Stimulated activated CD4-positive, alpha-beta T cell treated with anti-CD3 and anti-CD28 coated beads, Interleukin-15, amount 100 ng/mL, for 1 hour (primary cell): ENCODE measurements around the gene BRD4.
"Not testable (repeated sequence)": the region's sequence is repeated elsewhere in the genome, so short reads cannot be mapped to it uniquely, and the experiment has no call there.

Source experiments
- DNase-seq, 2 donors: peaks; one replicate each; pipeline ENCODE4 v3.0.0-alpha.2; 2020; ENCODE audit warnings: low read depth in 1 of 2, low spot score in 1 of 2

BRD4 gene

DNA sequence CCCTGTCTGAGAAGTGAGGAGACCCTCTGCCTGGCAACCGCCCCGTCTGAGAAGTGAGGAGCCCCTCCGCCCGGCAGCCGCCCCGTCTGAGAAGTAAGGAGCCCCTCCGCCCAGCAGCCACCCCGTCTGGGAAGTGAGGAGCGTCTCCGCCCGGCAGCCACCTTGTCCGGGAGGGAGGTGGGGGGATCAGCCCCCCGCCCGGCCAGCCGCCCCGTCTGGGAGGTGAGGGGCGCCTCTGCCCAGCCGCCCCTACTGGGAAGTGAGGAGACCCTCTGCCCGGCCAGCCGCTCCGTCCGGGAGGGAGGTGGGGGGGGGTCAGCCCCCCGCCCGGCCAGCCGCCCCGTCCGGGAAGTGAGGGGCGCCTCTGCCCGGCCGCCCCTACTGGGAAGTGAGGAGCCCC is 30.7 kb upstream of the BRD4 start:
- DNase-seq, result not testable (repeated sequence)

DNA sequence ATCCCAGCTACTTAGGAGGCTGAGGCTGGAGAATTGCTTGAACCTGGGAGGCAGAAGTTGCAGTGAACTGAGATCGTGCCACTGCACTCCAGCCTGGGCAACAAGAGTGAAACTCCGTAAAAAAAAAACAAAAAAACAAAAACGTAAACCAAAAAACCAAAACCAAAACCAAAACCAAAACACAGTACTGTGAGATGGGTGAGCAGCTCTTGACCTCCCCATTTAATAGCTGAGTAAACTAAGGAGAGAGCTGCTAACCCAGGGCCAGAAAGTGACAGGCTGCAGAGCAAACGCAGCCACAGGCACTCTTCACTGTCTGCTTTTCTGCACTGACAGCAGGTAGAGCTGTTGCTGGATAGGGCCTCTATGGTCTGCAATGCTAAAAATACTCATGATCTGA is 27.7 kb upstream of the BRD4 start:
- not testable (repeated sequence) for DNase-seq

DNA sequence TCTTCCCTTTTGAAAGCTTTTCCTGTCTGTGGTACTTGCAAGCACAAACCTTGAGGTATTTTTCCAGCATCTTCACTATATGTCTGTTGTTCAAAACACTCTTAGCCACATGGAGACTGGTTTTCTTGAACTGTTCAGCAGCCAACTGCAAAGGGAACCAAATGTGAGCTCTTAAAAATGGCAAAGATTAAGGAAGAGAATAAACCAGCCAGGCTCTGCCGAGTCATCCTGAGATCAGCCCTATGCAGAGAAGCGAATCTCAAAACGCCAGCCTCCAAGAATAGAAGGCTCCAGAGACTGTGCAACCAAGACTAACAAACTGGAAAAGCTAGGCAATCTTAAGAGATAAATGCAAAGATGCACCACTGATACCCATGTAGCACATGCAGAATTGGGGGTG is 26.6 kb upstream of the BRD4 start:
- DNase-seq, result no peak

DNA sequence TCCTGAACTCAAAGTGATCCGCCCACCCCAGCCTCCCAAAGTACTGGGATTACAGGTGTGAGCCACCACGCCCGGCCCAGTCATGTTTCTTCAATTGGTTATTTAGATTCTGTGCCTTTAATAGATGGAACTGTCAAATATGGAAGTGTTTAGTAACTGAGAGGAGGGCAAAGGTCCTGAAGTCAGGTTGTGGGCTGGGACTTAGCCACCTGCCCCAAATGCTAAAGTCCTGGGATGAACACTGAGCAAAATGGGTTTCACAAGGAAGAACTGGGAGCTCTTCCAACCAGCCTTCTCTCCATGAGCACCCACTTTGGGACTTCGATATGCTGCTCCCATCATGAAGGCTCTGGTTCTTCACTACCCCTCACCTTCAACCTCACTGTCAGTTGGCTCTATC is 25.6 kb upstream of the BRD4 start:
- no peak for DNase-seq

DNA sequence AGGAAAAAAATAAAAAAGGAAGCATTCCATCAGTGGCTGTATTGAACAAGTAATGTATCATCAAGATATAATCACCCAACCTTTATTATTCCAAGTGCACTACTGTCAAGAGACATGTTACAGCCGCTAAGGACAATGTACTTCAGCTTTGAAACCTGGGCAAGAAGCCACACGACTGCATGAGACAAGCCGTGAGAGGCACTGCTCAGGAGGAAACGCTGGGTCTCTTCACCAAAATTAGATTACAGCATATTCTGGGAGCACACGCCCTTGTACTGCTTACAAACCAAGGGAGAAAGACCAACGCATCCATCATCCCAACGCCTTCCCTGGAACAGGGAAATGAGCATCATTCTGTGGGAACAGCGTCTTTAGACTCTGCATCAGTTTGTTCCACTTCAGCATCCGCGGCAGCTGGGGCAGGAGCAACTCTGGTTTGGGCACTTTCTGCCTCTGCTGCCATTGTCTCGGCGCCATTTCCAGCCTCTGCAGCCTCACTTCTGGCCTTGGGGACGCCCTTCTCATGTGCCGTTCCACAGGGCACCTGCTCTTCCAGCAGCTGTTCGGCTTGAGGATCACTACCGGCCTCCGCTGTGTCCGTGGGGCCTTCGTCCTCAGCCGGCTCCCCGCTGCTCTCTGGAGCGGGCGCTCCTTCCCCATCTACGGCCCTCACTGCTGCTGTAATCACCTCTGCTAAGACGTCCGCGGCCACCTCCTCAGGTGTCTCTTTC is 22.4 kb upstream of the BRD4 start:
- no peak for DNase-seq

DNA sequence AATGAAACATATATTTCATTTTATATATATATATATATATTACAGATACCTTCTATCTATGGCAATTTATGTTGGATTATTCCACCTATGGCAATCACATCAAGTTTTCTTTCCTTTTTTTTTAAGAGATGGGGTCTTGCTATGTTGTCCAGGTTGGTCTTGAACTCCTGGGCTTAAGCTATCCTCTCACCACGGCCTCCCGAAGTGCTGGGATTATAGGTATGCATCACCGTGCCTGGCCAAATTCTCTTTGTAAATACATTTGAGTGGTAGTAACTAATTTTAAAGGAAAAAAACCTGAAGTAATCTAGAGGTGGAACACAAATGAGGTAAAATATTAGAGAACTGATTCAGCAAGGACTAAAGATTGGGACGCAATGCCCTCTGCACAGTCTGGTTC is 21.6 kb upstream of the BRD4 start:
- DNase-seq, result no peak

DNA sequence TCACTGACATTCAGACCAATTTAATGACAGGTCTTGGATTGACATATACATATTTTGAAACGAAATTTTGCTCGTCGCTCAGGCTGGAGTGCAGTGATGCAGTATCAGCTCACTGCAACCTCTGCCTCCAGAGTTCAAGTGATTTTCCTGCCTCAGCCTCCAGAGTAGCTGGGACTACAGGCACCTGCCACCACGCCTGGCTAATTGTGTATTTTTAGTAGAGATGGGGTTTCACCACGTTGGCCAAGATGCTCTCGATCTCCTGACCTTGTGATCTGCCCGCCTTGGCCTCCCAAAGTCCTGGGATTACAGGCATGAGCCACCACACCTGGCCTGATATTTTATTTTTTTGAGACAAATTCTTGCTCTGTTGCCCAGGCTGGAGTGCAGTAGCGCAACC is 20.2 kb upstream of the BRD4 start:
- not testable (repeated sequence) for DNase-seq

DNA sequence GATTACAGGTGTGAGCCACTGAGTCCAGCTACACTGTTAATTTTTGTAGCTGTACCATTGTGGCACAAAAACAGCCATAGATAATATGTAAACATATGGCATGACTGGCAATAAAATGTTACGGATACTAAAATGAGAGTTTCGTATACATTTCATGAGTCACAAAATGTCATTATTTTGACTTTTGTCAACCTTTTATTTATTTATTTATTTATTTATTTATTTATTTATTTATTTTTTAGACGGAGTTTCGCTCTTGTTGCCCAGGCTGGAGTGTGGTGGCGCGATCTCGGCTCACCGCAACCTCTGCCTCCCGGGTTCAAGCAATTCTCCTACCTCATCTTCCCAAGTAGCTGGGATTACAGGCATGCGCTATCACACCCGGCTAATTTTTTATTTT is 9.0 kb upstream of the BRD4 start:
- DNase-seq, result not testable (repeated sequence)

DNA sequence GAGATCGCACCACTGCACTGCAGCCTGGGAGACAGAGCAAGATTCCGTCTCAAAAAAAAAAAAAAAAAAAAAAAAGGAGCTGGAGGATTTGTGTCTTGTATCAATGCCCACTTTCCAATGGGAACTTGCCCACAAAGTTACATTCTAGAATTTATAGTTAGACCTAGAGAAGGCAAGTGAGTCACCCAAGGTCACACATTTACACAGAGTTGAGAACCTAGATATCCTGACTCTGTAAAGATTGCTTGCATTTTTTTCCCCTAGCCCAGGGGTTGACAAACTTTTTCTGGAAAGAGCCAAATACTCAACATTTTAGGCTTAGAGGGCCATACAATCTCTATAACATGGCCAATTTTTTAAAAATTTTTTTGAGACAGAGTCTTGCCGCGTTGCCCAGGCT is 7.7 kb upstream of the BRD4 start:
- DNase-seq, result no peak

DNA sequence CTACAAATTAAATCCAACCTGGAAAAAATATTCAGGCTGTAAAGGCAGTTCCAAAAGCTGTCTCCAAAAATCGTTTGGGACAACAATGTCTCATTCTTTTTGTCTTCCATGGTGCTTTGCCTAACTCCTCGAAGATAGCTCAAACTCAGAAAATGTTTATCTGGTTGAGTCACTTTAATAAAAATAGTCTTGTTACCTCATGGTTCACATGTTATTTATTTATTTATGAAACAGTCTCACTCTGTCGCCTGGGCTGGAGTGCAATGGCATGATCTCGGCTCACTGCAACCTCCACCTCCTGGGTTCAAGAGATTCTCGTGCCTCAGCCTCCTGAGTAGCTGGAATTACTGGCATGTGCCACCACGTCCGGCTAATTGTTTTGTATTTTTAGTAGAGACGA is 4.9 kb upstream of the BRD4 start:
- no peak for DNase-seq

DNA sequence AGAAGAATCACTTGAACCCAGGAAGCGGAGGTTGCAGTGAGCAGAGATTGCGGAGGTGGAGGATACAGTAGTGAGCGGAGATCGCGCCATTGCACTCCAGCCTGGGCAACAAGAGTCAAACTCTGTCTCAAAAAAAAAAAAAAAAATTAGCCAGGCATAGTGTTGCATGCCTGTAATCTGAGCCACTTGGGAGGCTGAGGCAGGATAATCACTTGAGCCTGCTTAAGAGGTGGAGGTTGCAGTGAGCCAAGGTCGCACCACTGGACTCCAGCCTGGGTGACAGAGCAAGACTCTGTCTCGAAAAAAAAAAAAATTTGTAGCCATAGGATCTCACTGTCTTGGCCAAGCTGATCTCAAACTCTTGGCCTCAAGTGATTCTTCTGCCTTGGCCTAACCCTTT is 3.7 kb upstream of the BRD4 start:
- not testable (repeated sequence) for DNase-seq

DNA sequence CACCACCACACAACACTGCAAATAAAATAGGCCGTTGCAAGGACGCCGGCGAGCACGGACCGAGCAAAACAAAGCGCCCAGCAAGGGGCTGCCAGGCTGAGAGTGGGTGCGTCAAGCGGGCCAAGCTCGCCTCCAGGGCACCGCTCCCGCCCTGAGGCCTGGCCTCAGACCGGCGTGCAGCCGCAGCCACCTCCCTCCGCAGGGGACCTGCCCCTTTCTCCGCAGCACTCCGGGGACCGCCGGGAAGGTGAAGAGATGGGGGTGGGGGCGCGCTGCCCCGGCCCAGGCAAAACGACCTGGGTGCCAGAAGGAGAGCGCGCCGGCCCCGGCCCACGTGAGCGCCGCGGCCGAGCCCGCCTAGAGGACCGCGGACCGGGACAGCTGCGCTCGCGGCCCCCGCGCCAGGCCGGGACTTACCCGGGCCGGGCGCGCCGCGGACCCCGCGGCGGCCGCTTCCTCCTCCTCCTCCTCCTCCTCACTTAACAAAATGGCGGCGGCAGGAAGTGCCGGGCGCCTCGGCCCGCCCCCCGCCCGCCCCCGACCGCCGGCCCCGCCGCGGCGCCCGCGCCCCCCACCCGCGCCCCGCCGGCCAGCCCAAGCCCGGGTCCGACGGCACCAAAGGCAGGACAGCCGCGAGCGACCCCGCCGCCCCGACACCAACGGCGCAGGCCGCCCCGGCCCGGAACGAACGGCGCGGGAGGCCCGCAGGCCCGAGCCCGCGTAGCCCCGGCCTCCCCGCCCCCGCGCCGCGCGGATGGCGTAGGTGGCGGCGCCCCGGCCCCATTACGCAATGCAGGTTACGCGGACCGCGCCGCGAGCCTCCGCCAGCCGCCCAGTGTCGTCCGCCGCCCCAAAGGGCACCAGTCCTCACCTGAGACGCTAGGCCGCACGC is 674 bp downstream of the BRD4 start:
- DNase-seq, result peak; percentile 34 to 55

DNA sequence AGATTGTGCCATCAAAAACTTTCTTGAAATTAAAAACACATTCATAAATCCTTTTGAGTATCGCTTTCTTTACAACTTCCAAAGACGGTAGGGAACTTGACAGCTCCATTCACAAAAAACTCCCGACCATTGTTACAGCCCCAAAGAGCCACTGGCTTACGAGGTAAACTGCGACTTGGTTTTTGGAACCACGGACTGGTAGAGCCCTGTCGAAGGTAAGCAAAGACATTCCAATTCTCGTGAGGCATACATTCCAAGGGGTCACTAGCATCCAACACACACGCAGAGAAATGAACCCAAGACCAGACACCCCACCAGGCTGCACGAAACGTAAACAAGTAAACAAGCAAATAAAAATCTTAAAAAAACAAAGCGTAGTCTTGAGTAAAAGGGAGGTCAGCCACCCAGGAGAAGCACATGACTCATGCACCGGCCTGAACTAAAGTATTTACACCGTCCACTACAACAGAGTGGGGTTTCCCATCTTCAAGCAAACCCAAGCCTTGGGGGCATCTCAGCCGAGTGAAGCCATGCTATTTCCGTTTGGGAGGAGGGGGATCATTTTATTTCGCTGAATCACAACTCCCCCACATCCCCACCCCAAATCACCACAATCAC is 1.4 kb downstream of the BRD4 start:
- no peak for DNase-seq

DNA sequence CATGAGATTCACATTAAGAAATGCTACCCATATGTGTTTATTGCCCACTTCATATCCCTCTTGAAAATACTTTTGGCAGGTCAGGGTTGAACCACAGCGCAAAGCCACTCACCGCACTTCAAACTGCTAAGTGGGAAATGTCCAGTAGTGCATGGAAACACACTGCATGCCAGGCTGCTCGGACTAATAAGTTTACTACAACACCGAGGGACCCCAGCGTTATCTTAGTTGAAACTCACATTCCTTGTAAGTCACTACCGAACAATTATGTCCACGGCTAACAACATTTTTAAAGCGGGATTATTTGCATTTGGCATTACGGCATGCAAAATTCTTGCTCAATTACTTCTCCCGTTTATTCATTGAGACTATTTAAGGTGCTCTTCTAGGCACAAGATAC is 4.0 kb downstream of the BRD4 start:
- no peak for DNase-seq

DNA sequence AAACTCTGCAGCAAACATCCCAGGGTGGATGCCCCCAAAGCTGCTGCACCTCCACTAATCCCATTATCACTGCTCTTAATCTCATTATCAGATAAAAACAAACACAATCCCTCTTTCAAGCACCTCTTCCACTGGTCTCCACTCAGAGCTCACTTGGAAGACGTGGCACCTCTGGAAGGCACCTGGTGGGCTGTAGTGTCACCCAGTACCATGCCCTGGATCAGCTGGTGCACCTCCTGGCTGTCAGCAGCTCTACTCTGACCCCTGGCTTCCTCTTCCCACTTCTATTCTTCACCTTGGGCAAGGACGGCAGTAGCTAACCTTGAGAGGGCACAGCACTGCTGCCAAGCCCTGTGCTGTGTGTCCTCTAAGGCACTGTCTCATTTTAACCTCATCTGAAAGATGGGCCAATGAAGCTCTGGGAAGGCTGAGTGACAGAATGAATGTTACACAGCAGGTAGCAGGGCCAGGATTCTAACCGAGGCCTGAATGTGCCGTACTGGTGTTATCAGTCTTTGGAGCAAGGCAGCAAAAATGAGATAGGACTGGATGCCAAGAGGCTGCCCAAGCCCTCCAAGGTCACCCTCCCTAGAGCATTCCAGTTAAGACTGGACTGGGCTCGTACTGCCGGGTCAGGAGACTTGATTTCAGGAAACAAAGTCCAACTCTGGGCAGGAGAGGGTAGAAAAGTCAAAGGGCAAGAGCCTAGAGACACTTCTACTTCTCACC is 7.4 kb downstream of the BRD4 start:
- DNase-seq, result no peak

DNA sequence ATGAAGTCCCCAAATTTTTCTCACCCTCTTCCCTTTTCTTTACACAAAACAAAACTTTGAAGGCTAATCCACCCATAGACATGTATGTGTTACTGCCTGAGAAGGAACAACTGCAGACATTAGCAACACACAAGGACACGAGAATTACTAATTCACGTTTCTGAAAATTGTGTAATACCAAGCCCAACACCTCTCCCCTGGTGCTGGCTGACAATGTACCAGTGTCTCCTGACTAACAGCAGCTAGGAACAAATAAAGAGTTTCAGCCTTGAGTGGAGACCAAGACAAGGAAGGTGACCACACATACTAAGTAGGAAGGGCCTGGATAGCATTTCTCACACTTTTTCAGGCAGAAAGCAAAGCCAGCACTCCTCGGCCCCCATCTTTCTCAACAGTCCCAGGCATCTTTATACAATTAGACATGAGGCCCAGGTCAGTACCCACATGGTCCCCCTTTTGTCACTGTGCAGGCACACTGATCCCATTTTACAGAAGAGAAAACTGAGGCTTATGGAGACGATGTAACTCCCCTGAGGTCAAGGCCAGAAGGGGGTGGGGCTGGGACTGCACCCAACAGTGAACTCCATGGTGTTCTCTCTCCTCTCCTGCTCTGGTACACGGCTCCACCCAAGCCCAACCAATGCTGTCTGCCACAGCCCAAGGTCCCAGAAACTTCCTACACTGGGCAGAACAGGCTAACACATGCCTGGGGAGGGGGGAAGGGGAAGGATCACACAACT is 8.7 kb downstream of the BRD4 start:
- DNase-seq, result no peak

DNA sequence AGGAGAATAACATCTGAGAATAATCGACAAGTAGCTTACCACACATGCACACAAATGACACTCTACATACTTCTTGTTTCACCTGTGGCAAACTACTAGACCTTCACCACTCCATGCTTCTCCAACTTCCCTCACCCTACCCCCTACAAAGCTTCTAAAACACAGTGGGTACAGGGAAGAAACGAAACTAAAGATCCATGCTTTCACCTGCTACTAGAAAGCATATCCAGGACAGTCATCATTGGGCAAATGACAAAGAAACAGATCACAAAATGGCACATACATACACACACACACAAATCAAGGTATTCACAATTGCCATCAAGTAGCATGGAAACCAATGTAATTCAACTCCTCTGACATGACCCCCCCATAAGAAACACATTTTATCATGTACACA is 10.6 kb downstream of the BRD4 start:
- no peak for DNase-seq

DNA sequence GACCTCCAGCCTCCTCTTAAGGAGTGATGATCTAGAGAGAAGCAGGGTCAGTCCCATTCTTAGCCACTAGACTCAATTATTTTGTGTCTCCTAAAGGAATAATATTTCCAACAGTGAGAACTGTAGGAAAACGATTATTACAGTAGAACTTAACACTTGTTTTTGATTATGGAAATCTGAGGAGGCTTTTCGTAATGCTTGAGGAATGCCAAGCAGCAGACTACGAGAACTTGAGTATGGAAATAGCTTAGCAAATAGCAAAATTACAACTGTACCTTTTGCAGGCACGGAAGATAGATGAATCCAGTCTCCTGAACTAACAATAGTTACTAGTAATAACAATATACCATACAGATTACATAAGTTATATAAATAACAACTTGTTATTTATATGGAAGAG is 12.2 kb downstream of the BRD4 start:
- no peak for DNase-seq

DNA sequence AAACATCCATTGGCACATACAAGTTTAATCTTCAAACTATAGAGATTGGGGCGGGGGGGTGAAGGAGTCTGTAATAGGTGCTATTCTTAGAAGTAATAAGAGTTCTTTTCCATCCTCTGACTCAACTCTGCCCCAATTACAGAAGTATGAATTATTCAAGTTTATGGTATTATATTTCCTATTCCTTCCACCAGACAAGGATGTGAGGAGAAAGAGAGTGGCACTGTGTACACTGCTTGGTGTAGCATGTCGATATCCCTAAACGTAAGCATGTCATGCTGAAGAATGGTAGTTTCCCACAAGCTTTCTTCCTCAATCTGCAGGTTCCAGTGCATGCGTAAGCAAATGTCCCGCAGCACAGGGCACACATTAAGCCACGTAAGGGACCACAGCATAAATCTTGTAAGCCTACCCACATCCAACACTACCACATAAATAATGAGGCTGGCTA is 14.1 kb downstream of the BRD4 start:
- no peak for DNase-seq

DNA sequence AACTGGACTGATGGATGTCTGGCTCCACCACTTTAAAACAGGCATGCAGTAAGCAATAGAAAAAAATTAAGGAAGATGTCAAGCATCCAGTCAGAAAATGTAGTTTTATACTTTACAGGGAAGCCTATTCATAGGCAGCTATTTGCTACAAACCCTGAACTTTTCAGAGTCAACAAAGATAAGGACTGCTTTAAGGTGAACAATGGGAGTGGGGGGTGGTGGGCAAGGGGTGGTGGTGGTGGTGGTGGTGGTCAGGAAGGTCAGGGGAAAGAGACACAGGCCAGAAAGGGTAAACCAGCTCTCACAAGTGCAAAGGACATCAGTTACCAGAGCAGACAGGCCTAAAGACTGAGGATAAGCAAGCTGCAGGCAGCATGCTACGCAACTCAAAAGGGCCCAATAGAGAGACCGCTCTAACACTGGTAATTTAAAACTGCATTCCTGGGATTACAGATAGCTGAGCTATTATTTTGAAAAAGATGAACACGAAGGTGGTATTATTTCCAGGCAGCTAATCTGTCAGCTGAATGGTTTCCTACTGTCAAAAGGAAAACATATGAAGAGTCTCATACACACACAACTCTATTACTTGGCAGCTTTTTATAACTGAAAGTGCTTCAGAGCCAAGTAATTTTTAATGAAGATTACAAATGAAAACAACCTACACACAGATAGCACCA is 14.8 kb downstream of the BRD4 start:
- no peak for DNase-seq
